HG02943 (cell line): ENCODE results near the gene CHST10.
"Not testable (repeated sequence)": the region's sequence is repeated elsewhere in the genome, so short reads cannot be mapped to it uniquely, and the experiment has no call there.

ENCODE experiments used
- ATAC-seq: cut with Tn5 transposase; IDR thresholded peaks from one replicate; pipeline ENCODE4 v1.9.1; 2021; ENCODE audit warnings: mild to moderate bottlenecking, low read depth, moderate library complexity; ENCODE audit not compliant: unreplicated experiment

CHST10 gene

GRCh38 chr2:100344433-100344832 is 73.0 kb downstream of the CHST10 start:
- no peak for ATAC-seq

GRCh38 chr2:100342466-100342865 is 75.0 kb downstream of the CHST10 start:
- not testable (repeated sequence) for ATAC-seq
